MCF 10A (cell line): ENCODE data around the gene PTPRH. TPM values are rescaled to one million over a fixed set of nuclear protein-coding genes. Genes with fewer than 3 reads are reported as not detected.

Experiments
- BruUV-seq: library from RNA; stranded (reverse); fragments of 400-500 nt; replicated peaks from 2 replicates; lab custom pipeline; 2021; lab: Mats Ljungman, UMichigan
- CTCF ChIA-PET: fragments of 300-600 bp; sonication (Branson Sonifier 250); formaldehyde crosslinking; extraction: SDS; loops from one replicate; lab custom pipeline; 2021; ENCODE audit warnings: antibody characterized with exemption, inconsistent platforms; lab: Yijun Ruan, JAX
- POLR2A ChIA-PET: fragments of 300-600, 350-650 bp; sonication (Branson Sonifier 250); formaldehyde crosslinking; extraction: SDS; loops from one replicate; lab custom pipeline; 2020; ENCODE audit warnings: antibody characterized with exemption, inconsistent platforms; lab: Yijun Ruan, JAX
- DNase-seq: peaks from one replicate; pipeline ENCODE4 v3.0.0-alpha.2; 2018; ENCODE audit not compliant: unreplicated experiment
- H3K27ac Mint-ChIP-seq: one replicate; pipeline ENCODE4 v1.8.0; 2022; ENCODE audit warnings: mild to moderate bottlenecking, low read depth, mixed read lengths; ENCODE audit not compliant: unreplicated experiment
- H3K27me3 Mint-ChIP-seq: one replicate; pipeline ENCODE4 v1.8.0; 2022; ENCODE audit warnings: mixed read lengths; ENCODE audit not compliant: insufficient read depth, unreplicated experiment
- H3K36me3 Mint-ChIP-seq: one replicate; pipeline ENCODE4 v1.8.0; 2022; ENCODE audit warnings: mild to moderate bottlenecking, moderate library complexity, mixed read lengths; ENCODE audit not compliant: insufficient read depth, unreplicated experiment
- H3K4me1 Mint-ChIP-seq: one replicate; pipeline ENCODE4 v1.8.0; 2022; ENCODE audit warnings: mixed read lengths; ENCODE audit not compliant: insufficient read depth, unreplicated experiment
- H3K4me3 Mint-ChIP-seq: one replicate; pipeline ENCODE4 v1.8.0; 2022; ENCODE audit warnings: mild to moderate bottlenecking, moderate library complexity, mixed read lengths; ENCODE audit not compliant: unreplicated experiment
- H3K9me3 Mint-ChIP-seq: one replicate; pipeline ENCODE4 v1.8.0; 2022; ENCODE audit warnings: mixed read lengths; ENCODE audit not compliant: unreplicated experiment
- CTCF ChIP-seq: fragments of 200-600 bp; IDR thresholded peaks from one replicate; pipeline ENCODE4 v1.8.0; 2022; ENCODE audit warnings: antibody characterized with exemption, mild to moderate bottlenecking; ENCODE audit not compliant: unreplicated experiment
- intact Hi-C: fragments of 100-400 bp; cut with micrococcal nuclease; formaldehyde crosslinking; loops from 2 replicates; pipeline ENCODE4 v1.14.1; 2022
- total RNA-seq: library from RNA; stranded (reverse); gene quantifications from 2 replicates; pipeline ENCODE4 v1.2.3, GENCODE V29; 2022

Gene PTPRH
- total RNA-seq, 1 experiment from 2014 or later = 0.56 TPM

- peaks cover 10% of the 10 kb centered on the region for H3K4me1 Mint-ChIP-seq
- intact Hi-C loops = no loop called here
- no TSS peak for BruUV-seq
- H3K9me3 Mint-ChIP-seq = no peaks in the 10 kb centered on the region
- no peak for TF ChIP-seq CTCF
- H3K27me3 Mint-ChIP-seq = peaks cover 29% of the 10 kb centered on the region
- no peak for DNase-seq
- no peak overlapping the region for H3K27ac Mint-ChIP-seq
- ChIA-PET CTCF (no interaction called here), POLR2A (interaction anchor here (0.6 kb wide), 1 partner anchor 64 kb away, joined by 3 read pairs; the partner anchor contains the start of gene PPP1R12C)
- H3K4me3 Mint-ChIP-seq = no peak overlapping the region
- H3K36me3 Mint-ChIP-seq = peaks cover 12% of the 10 kb centered on the region
Observed at GRCh38 chr19:55181740-55182139, 27.6 kb downstream of the PTPRH start.

- Mint-ChIP-seq H3K4me3 (no peak within 1 kb of the TSS), H3K36me3 (peaks cover 6% of the 10 kb centered on the region), H3K4me1 (peaks cover 10% of the 10 kb centered on the region), H3K27ac (no peak within 1 kb of the TSS), H3K27me3 (peaks cover 29% of the 10 kb centered on the region), H3K9me3 (no peaks in the 10 kb centered on the region)
- intact Hi-C loops = no loop called here
- no peak for TF ChIP-seq CTCF
- DNase-seq = peak; percentile 51
- CTCF ChIA-PET = interaction anchor here (0.8 to 1.5 kb wide), 3 partner anchors 10 to 325 kb away, joined by 3 read pairs; partner anchors contain the start of gene TMEM238
- POLR2A ChIA-PET = interaction anchor here (0.6 to 1.6 kb wide), 8 partner anchors 10 to 176 kb away, joined by 3 to 6 read pairs (median 4); partner anchors contain the start of genes HSPBP1 and PPP6R1
- no TSS peak for BruUV-seq
Observed at GRCh38 chr19:55179606-55180484, 29.5 kb downstream of the PTPRH start, which contains the start of gene SYT5. Gene SYT5 (minus strand): TSS chr19:55180289. CDS start chr19:55179041, 1,248 bp downstream.

- intact Hi-C loops = no loop called here
- DNase-seq = no peak
- Mint-ChIP-seq H3K36me3 (peaks cover 6% of the 10 kb centered on the region), H3K27me3 (peaks cover 29% of the 10 kb centered on the region), H3K4me1 (peaks cover 10% of the 10 kb centered on the region), H3K27ac (no peak overlapping the region), H3K4me3 (no peak overlapping the region), H3K9me3 (no peaks in the 10 kb centered on the region)
- CTCF ChIA-PET = interaction anchor here (0.6 to 1.3 kb wide), 3 partner anchors 167 to 326 kb away, joined by 3 read pairs; partner anchors contain the start of gene TMEM238
- POLR2A ChIA-PET = interaction anchor here (0.7 to 1.6 kb wide), 3 partner anchors 10 to 177 kb away, joined by 4 to 6 read pairs (median 6); partner anchors contain the start of gene PPP6R1
- no peak for TF ChIP-seq CTCF
- no TSS peak for BruUV-seq
Observed at GRCh38 chr19:55178781-55179599, 30.3 kb downstream of the PTPRH start.
